Kidney (tissue), 14 donors: ENCODE data around the gene RUFY4. TPM values are rescaled to one million over a fixed set of nuclear protein-coding genes. Genes with fewer than 3 reads are reported as not detected.

Experiments used
- DNase-seq, 5 donors: peaks; one replicate each; pipeline ENCODE4 v3.0.0-alpha.2; 2013 to 2020
- FAIRE-seq: peaks from 2 replicates; lab custom pipeline; 2012; peaks lifted over from hg19 to GRCh38; lab: Jason Lieb, UNC
- H3K27ac ChIP-seq, 2 donors: one replicate each; pipeline ENCODE4 v1.7.0; 2013; ENCODE audit warnings: low read depth in 2 of 2, low read length in 2 of 2, inconsistent platforms in 1 of 2
- H3K27me3 ChIP-seq: one replicate; pipeline ENCODE4 v1.7.1; 2013; ENCODE audit warnings: low read length, inconsistent platforms; ENCODE audit not compliant: control insufficient read depth, insufficient read depth
- H3K36me3 ChIP-seq, 3 donors: one replicate each; pipeline versions ENCODE4 v1.7.0 to v1.7.1; 2013; ENCODE audit warnings: low read length in 3 of 3, control low read depth in 1 of 3, inconsistent platforms in 1 of 3; ENCODE audit not compliant: insufficient read depth in 3 of 3, control insufficient read depth in 2 of 3
- H3K4me1 ChIP-seq, 3 donors: one replicate each; pipeline versions ENCODE4 v1.7.0 to v1.7.1; 2013; ENCODE audit warnings: low read length in 3 of 3, inconsistent platforms in 1 of 3, low read depth in 1 of 3; ENCODE audit not compliant: control insufficient read depth in 2 of 3, insufficient read depth in 2 of 3
- H3K4me3 ChIP-seq, 3 donors: one replicate each; pipeline versions ENCODE4 v1.7.0 to v1.8.1; 2013; ENCODE audit warnings: low read length in 3 of 3, control low read depth in 1 of 3, inconsistent platforms in 1 of 3
- H3K9ac ChIP-seq, 3 donors: one replicate each; pipeline versions ENCODE4 v1.7.0 to v1.7.1; 2013; ENCODE audit warnings: low read length in 3 of 3, control low read depth in 1 of 3, inconsistent platforms in 1 of 3
- H3K9me3 ChIP-seq, 3 donors: one replicate each; pipeline versions ENCODE4 v1.7.0 to v1.7.1; 2013; ENCODE audit warnings: low read length in 3 of 3, control low read depth in 1 of 3, inconsistent platforms in 1 of 3; ENCODE audit not compliant: control insufficient read depth in 2 of 3, insufficient read depth in 1 of 3
- CTCF ChIP-seq: IDR thresholded peaks from 3 replicates; pipeline ENCODE4 v1.5.1; 2012; ENCODE audit warnings: mild to moderate bottlenecking, moderate library complexity, borderline replicate concordance; ENCODE audit not compliant: insufficient read depth; ENCODE audit errors: extremely low read depth
- intact Hi-C: fragments of 100-400 bp; cut with DNase I; formaldehyde crosslinking; loops from one replicate; pipeline ENCODE4 v1.11.1; 2022
- polyA plus RNA-seq: library from polyadenylated mRNA; stranded (reverse); fragments of 350-450 nt; fragmentation: Illumina TruSeq; extraction: RNeasy Lipid Tissue Mini Kit (QIAGEN cat#74804); gene quantifications from one replicate; pipeline ENCODE4 v1.2.3, GENCODE V29; 2014; ENCODE audit warnings: low read depth, low replicate concordance; ENCODE audit not compliant: insufficient read depth
- total RNA-seq: library from RNA; stranded (reverse); fragmentation: NEBNext Ultra II Directional; extraction: Animal tissue kit (Norgen Biotek cat#: 25700); gene quantifications from one replicate; pipeline ENCODE4 v1.2.1, GENCODE V29; 2021
- donor health status: control.
- donor health status: control.
- donor health status: control.
- donor health status: control.
- donor health status: control.
- donor health status: DM: yes; HTN: yes; CAD: no.
- donor health status: Normal renal cell carcinoma (clear cell type).

The RUFY4 gene
- total and polyA plus RNA-seq, 2 donors from 2014 or later: 0.69 TPM; not detected in 1

- Histone ChIP-seq H3K4me3 (no peak overlapping the region), H3K27me3 (no peaks in the 10 kb centered on the region), H3K9ac (no peak overlapping the region), H3K27ac (no peak overlapping the region), H3K4me1 (no peaks in the 10 kb centered on the region), H3K36me3 (no peaks in the 10 kb centered on the region), H3K9me3 (no peaks in the 10 kb centered on the region)
- peak in 3 of 5 donors; percentile 8 to 41 (median 33) for DNase-seq
- TF ChIP-seq CTCF: no peak
- intact Hi-C loops: no loop called here
- no peak for FAIRE-seq
Observed at GRCh38 chr2:218024871-218025270, 44.2 kb upstream of the RUFY4 start.

DNA sequence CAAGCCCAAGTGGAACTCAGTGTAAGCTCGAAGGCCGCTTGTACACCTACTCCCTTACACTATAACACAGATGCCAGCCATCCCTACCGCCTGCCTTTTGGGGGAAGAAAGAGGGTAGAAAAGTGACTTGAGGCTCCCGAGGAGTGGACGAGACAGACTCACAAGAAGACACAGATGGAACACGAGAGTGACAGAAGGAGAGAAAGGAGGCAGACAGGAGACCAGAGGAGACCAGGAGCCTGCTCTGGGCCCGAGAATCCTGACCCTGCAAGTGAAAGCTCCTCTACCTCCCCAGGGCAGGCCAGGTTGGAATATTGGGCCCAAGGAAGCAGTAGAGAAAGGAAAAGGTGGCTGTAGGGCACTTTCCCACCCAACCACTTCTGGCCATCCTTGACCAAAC is 42.8 kb upstream of the RUFY4 start:
- intact Hi-C loops: no loop called here
- DNase-seq: peak in 1 of 5 donors; percentile 5
- TF ChIP-seq CTCF: no peak

GRCh38 chr2:218026676-218027425 is 42.2 kb upstream of the RUFY4 start:
- DNase-seq (peak in 3 of 5 donors; percentile 5 to 53 (median 31)), FAIRE-seq (no peak)
- no peak overlapping the region for H3K9ac ChIP-seq
- no peak overlapping the region for H3K4me3 ChIP-seq
- intact Hi-C loops: no loop called here
- no peak for TF ChIP-seq CTCF
- no peaks in the 10 kb centered on the region for H3K36me3 ChIP-seq
- peaks cover 0 to 4% (median 0%) of the 10 kb centered on the region in 3 donors for H3K9me3 ChIP-seq
- H3K4me1 ChIP-seq: peaks cover 0 to 5% (median 0%) of the 10 kb centered on the region in 3 donors
- no peak overlapping the region for H3K27ac ChIP-seq
- H3K27me3 ChIP-seq: peaks cover 3% of the 10 kb centered on the region

More for the DNA sequence above, 42.8 kb upstream of the RUFY4 start:
- Histone ChIP-seq H3K9me3 (peaks cover 0 to 4% (median 0%) of the 10 kb centered on the region in 3 donors), H3K27me3 (peaks cover 3% of the 10 kb centered on the region), H3K4me3 (no peak overlapping the region), H3K27ac (no peak overlapping the region), H3K36me3 (no peaks in the 10 kb centered on the region), H3K4me1 (peaks cover 0 to 4% (median 0%) of the 10 kb centered on the region in 3 donors), H3K9ac (no peak overlapping the region)
- no peak for FAIRE-seq
